ENCODE measurements around the gene STK32C.

STK32C gene

DNA sequence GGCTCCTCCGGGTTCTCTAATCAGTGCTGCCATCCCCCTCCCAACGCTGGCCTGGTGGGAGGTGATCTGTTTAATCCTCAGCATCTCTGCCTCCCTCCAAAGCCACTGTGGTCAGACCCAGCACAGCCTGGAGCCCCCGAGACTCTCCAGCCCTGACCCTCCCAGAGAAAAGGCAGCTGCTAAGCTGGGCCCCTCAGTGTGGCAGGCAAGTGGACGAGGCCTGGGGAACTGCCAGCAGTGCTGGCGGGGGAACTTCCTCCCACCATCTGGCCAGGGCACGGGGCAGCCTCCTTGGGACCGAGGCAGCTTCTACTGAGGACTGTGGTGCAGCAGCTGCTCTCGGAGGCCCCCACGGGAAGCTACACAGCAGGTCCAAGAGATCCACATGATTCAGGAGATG is 69.9 kb downstream of the STK32C start:
- H3K4me2 ChIP-seq, result peak overlapping the region; percentile 91
- H3K36me3 ChIP-seq, result no peaks in the 10 kb centered on the region
- no peaks in the 10 kb centered on the region for H3K9me3 ChIP-seq
- no peak for TF ChIP-seq Cebpa-rat (IDR thresholded peaks at IDR 0.05)
- no peaks in the 10 kb centered on the region for H3K27me3 ChIP-seq
- peak overlapping the region; percentile 81 for H3K27ac ChIP-seq
- H3K4me1 ChIP-seq, result peaks cover 89% of the 10 kb centered on the region
- peak overlapping the region; percentile 64; the same call in 1 of the 2 replicates for H3K9ac ChIP-seq
- no peak overlapping the region for H3K4me3 ChIP-seq
- no peaks in the 10 kb centered on the region for H4K20me1 ChIP-seq

DNA sequence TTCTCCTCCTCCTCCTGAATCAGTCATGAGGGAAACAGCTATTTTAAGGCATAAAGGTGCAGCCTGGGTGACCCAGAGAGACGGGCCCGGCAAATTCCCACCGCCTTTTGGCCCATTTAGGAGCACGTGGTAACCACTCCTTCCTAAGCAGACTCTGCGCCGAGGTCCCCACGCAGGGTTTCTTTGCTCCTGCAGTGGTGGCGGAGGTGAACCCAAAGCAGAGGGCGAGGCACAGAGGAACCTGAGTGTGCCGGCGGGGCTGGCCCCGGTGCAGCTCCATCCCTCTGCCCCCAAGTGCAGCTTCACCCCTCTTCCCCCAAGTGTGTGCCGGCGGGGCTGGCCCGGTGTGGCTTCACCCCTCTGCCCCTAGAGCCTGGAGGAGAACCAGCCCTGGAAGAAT is 70.4 kb downstream of the STK32C start:
- peak overlapping the region; percentile 64; the same call in 1 of the 2 replicates for H3K9ac ChIP-seq
- no peak for TF ChIP-seq Cebpa-rat (IDR thresholded peaks at IDR 0.05)
- H3K4me3 ChIP-seq, result 0 out of 2 replicates have a peak overlapping the region, but pooled peaks have one; percentile 38
- peak overlapping the region; percentile 81 for H3K27ac ChIP-seq
- H4K20me1 ChIP-seq, result no peaks in the 10 kb centered on the region
- H3K4me2 ChIP-seq, result peak overlapping the region; percentile 91
- H3K9me3 ChIP-seq, result no peaks in the 10 kb centered on the region
- no peaks in the 10 kb centered on the region for H3K36me3 ChIP-seq
- peaks cover 94% of the 10 kb centered on the region for H3K4me1 ChIP-seq
- H3K27me3 ChIP-seq, result no peaks in the 10 kb centered on the region

DNA sequence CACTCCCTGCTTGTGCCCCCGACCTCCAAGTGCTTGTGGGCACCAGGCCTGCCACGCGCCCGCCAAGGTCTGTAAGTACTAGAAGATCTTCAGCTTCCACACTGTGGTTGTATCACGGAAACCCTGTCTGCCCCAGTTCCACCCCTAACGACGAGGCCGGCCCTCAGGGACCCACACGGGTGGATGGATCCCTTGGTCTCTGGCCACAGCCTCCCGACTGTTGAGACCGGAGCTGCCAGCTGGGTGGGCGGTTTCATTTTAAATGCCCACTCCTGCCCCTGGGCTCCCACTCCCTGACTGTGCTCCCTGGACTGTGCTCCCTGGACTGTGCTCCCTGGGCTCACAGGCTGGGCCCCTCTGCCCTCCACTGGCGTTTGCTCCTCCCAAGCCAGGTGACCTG is 70.9 kb downstream of the STK32C start:
- peaks cover 94% of the 10 kb centered on the region for H3K4me1 ChIP-seq
- H3K27me3 ChIP-seq, result no peaks in the 10 kb centered on the region
- peak overlapping the region; percentile 38 for H3K4me3 ChIP-seq
- H4K20me1 ChIP-seq, result no peaks in the 10 kb centered on the region
- H3K9ac ChIP-seq, result peak overlapping the region; percentile 64; the same call in 1 of the 2 replicates
- H3K36me3 ChIP-seq, result no peaks in the 10 kb centered on the region
- peak overlapping the region; percentile 81 for H3K27ac ChIP-seq
- peak overlapping the region; percentile 91 for H3K4me2 ChIP-seq
- H3K9me3 ChIP-seq, result no peaks in the 10 kb centered on the region
- TF ChIP-seq Cebpa-rat (IDR thresholded peaks at IDR 0.05), result no peak

DNA sequence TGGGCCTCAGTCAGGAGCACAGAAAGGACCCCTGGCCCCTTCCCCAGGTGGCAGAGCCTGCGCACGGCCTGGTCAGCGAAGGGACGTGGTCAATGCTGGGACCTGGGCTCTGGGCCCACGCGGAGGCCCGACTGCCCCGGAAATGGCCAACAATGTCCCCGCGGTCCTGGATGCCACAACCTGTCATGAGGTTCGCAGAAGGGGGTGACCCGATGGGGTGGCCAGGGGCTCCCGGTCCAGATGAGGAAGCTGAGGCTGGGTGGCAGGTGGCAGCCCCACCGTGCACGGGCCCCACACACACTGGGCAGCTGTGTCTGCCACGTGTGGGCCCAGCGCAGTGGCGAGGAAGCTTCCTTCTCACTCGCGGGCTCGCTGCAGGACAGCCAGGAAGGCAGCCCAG is 71.6 kb downstream of the STK32C start:
- TF ChIP-seq Cebpa-rat (IDR thresholded peaks at IDR 0.05), result no peak
- Histone ChIP-seq H3K9me3 (no peaks in the 10 kb centered on the region), H4K20me1 (no peaks in the 10 kb centered on the region), H3K9ac (peak overlapping the region; percentile 64; the same call in 1 of the 2 replicates), H3K27me3 (no peaks in the 10 kb centered on the region), H3K4me2 (peak overlapping the region; percentile 91), H3K27ac (peak overlapping the region; percentile 81), H3K4me3 (peak overlapping the region; percentile 38), H3K36me3 (no peaks in the 10 kb centered on the region), H3K4me1 (peaks cover 100% of the 10 kb centered on the region)

- no peaks in the 10 kb centered on the region for H3K36me3 ChIP-seq
- peaks cover 100% of the 10 kb centered on the region for H3K4me1 ChIP-seq
- peak overlapping the region; percentile 84 for H3K4me2 ChIP-seq
- no peak overlapping the region for H3K9ac ChIP-seq
- H4K20me1 ChIP-seq, result no peaks in the 10 kb centered on the region
- H3K27ac ChIP-seq, result peak overlapping the region; percentile 75; the same call in 1 of the 2 replicates
- no peaks in the 10 kb centered on the region for H3K27me3 ChIP-seq
- no peak overlapping the region for H3K4me3 ChIP-seq
- H3K9me3 ChIP-seq, result no peaks in the 10 kb centered on the region
- no peak for TF ChIP-seq Cebpa-rat (IDR thresholded peaks at IDR 0.05)
Measured at GRCh38 chr10:132234860-132235259, 72.9 kb downstream of the STK32C start.

DNA sequence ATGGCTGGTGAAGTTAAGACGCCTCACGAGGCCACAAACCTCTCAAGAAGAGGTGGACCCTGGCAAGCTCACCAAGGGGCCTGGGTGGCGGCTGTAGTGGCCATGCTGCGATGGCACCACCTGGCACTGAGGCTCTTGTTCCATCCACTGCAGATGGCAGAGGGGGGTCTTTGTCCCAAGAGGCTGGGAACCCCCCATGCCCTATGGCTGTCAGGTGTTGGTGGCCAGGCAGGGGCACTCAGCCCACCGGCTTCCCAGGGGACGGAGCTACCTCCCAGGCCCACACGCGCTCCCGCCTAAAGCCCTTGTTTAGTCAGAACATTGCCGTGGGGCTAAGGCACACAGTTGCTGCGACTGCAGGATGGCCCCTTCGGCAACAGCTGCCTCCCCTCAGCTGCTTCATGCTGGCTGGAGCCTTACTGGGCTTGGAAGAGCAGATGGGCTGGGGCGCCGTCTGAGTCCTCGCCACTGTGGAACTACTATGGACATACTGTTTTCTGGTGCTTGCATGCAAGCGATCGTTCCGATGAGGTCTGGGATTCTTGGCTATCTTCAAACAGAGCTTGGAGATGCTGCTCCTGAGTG is 74.2 kb downstream of the STK32C start:
- peak overlapping the region; percentile 47; the same call in 1 of the 2 replicates for H3K9ac ChIP-seq
- peak overlapping the region; percentile 84 for H3K4me2 ChIP-seq
- no peaks in the 10 kb centered on the region for H4K20me1 ChIP-seq
- H3K9me3 ChIP-seq, result no peaks in the 10 kb centered on the region
- H3K4me3 ChIP-seq, result no peak overlapping the region
- H3K27me3 ChIP-seq, result no peaks in the 10 kb centered on the region
- peaks cover 100% of the 10 kb centered on the region for H3K4me1 ChIP-seq
- no peaks in the 10 kb centered on the region for H3K36me3 ChIP-seq
- TF ChIP-seq Cebpa-rat (IDR thresholded peaks at IDR 0.05), result no peak
- H3K27ac ChIP-seq, result peak overlapping the region; percentile 75

GRCh38 chr10:132232981-132233380 is 74.8 kb downstream of the STK32C start:
- Histone ChIP-seq H3K36me3 (no peaks in the 10 kb centered on the region), H3K27me3 (no peaks in the 10 kb centered on the region), H3K27ac (peak overlapping the region; percentile 75), H3K4me2 (peak overlapping the region; percentile 84), H3K4me1 (peaks cover 100% of the 10 kb centered on the region), H3K9me3 (no peaks in the 10 kb centered on the region), H3K4me3 (no peak overlapping the region), H3K9ac (peak overlapping the region; percentile 47; the same call in 1 of the 2 replicates), H4K20me1 (no peaks in the 10 kb centered on the region)
- no peak for TF ChIP-seq Cebpa-rat (IDR thresholded peaks at IDR 0.05)

- no peak for TF ChIP-seq Cebpa-rat (IDR thresholded peaks at IDR 0.05)
- H3K27me3 ChIP-seq, result no peaks in the 10 kb centered on the region
- H3K4me1 ChIP-seq, result peaks cover 98% of the 10 kb centered on the region
- H4K20me1 ChIP-seq, result no peaks in the 10 kb centered on the region
- H3K36me3 ChIP-seq, result no peaks in the 10 kb centered on the region
- no peaks in the 10 kb centered on the region for H3K9me3 ChIP-seq
- H3K4me2 ChIP-seq, result peak overlapping the region; percentile 84
- peak overlapping the region; percentile 75 for H3K27ac ChIP-seq
- peak overlapping the region; percentile 30; the same call in 1 of the 2 replicates for H3K4me3 ChIP-seq
- peak overlapping the region; percentile 51; the same call in 1 of the 2 replicates for H3K9ac ChIP-seq
Measured at GRCh38 chr10:132232023-132232951, 75.5 kb downstream of the STK32C start.

- H3K27me3 ChIP-seq, result no peaks in the 10 kb centered on the region
- H3K4me3 ChIP-seq, result peak overlapping the region; percentile 30; the same call in 1 of the 2 replicates
- H3K27ac ChIP-seq, result peak overlapping the region; percentile 75
- H4K20me1 ChIP-seq, result no peaks in the 10 kb centered on the region
- peak overlapping the region; percentile 51; the same call in 1 of the 2 replicates for H3K9ac ChIP-seq
- no peaks in the 10 kb centered on the region for H3K9me3 ChIP-seq
- H3K4me2 ChIP-seq, result peak overlapping the region; percentile 84
- no peaks in the 10 kb centered on the region for H3K36me3 ChIP-seq
- no peak for TF ChIP-seq Cebpa-rat (IDR thresholded peaks at IDR 0.05)
- H3K4me1 ChIP-seq, result peaks cover 95% of the 10 kb centered on the region
Measured at GRCh38 chr10:132231656-132232022, 76.1 kb downstream of the STK32C start.
